HG02763 (cell line): ENCODE data around the gene REEP1.
A peak's percentile ranks its signal among the peaks of the same experiment; 100 is the strongest.

ENCODE experiments used
- ATAC-seq: cut with Tn5 transposase; IDR thresholded peaks from one replicate; pipeline ENCODE4 v1.9.1; 2021; ENCODE audit warnings: mild to moderate bottlenecking, moderate library complexity; ENCODE audit not compliant: unreplicated experiment

The REEP1 gene

DNA sequence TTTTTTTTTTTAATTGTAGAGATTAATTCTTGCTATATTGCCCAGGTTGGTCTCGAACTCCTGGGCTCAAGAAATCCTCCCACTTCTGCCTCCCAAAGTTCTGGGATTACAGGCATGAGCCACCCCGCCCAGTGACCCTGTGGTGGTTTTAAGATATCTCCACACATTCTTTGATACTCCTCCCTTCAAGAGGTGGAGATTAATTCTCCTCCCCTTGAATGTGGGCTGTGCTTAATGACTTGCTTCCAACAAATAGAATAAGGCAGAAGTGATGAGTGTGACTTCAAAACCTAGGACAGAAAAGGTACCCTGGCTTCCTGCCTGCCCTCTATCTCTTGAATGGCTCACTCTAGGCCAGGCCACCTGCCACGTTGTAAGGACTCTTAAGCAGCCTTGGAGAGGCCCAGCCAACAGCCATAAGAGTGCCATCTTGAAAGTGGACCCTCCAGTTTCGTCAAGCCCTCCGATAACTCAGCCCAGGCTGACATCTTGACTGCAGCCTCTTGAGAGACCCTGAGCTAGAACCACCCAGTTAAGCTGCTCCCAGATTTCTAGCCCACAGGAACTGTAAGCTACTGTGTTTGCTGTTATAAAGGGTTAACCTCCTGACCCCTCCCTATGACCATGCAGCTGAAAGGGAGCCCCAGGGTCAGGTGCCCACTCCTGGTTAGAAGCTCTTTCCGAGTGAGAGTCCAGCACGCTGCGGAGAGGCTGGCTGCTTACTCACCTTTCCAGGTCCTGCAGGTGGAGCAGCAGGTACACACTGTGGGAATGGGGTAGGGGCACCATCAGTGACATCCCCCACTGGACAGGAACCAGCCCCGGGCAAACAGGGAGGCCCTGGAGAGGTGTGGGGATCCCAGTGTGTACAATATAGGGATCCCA, 110.5 kb downstream of the REEP1 start:
- no peak for ATAC-seq

DNA sequence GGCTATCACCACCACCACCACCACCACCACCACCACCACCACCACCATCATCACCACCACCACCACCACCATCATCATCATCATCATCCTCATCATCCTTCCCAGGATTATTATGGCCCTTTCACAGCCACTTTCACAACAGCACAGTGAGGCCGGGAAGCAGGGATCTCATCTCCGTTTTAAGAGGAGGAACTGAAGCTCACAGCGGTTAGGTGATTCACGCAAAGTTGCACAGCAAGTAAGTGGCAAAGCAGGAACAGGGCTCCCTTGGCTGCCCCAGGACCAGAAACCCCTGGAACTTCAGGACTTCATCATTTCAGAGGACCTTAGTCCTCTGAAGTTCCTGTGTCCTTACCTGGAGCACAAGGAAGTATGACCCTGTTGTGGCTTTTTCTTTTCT, 111.4 kb downstream of the REEP1 start:
- ATAC-seq, result no peak

DNA sequence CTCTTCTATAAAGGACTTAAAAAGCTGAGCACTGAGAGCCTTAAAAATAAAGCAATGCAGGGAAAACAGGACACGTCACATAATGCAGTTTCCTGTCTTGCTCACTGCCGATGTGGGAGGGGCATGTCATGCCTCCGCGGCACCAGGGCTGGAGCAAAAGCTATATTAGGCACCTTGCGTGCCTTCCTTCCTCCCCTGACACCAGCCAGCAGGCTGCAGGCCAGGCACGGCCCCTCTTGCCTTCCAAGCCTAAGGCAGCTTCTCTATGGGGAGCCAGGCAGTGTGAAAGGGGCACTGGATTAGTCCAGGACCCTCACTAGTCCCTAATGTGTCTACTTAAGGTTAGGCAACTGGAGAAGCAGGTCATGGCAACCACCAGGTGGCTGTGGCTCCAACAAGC, 111.8 kb downstream of the REEP1 start:
- ATAC-seq, result peak; percentile 56

DNA sequence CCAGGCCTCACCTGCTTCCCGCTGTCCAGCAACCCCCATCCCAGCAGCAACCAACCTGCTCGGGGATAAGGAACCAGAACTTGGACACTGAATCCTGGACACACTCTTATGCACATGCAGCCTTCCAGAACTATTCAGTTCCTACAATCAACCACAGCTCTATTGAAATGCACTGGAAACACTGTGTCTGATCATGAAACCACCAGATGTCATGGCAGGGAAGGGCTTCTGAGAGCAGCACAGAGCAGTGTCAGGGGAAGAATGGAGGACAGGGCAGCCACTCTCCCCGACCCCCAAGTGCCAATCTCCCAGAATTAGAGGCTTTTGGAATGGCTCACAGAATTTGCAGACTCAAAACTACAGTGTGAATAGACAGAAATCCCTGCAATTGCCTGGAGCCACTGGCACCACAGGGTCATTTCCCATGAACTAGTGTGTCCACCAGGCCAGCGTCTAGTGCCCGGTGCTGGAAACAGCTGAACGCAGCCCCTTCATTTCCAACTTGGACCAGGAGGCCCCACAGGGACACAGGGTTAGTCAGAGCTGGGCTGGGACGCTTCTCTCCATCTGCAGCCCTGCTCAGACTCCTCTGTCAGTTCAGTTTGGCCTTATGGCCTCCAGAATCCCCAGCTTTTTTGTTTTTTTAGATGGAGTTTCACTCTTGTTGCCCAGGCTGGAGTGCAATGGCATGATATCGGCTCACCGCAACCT, 112.6 kb downstream of the REEP1 start:
- ATAC-seq, result no peak

DNA sequence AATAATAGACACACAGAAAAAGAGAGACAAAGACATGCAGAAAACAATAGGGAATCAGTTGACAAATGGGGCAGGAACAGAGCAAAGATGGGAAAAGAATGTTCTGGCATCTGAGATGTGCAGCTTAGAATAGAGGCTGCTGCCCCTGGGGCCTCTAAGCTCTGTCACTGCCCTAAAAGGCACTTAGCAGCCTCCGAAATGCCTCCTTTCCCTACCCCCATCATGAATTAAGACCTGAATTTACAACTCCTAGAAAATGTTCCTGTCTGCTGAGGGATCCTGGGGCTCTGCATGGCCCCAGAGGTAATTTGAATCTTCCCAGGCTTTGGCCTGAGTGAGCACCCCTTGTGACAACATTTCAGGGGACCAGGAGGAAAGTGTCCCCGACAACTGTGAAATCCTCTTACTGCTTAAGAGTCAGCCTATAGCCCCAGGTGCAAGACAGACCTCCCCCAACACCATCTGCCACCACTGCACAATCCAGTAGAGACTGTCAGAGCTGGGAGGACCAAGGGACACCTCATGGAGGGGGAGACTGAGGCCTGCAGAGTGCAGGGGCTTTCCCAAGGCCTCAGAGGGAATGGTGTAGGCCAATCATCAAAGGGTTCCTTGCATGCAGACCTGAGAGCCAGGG, 113.4 kb downstream of the REEP1 start:
- ATAC-seq, result no peak

DNA sequence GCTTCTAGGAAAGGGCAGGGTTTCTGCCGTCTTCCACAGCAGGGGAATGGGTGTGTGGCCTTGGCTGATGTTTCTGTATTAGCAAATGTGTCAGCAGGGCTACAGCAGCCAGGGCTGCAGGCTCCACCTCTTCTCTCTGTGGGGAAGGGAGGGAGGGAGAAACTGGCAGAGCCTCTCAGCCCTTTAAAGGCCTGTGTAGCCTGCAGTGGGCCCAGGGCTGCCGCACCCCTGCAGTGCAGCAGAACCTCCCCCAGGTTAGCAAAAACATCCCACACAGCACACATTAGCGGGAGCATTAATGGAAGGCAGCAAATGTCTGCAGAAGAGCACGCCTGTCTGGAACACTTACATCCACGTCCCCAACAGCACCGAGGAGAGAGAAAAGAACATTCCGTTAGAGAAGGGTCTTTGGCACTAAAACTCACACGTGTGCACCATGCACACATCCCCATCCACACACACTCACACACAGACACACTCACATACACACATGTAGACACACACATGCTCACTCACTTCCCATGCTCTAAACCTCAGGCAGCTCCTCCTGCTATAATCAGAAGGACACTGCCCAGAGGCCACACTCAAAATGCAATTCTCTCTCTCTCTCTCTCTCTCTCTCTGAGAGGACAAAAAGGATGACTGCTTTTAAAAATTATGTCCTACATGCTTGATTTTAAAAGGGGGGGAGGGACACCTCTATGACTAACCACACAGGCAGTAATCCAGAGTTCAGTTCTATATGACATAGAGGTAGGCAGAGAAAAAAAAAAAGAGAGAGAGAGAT, 114.1 kb downstream of the REEP1 start:
- ATAC-seq, result no peak

DNA sequence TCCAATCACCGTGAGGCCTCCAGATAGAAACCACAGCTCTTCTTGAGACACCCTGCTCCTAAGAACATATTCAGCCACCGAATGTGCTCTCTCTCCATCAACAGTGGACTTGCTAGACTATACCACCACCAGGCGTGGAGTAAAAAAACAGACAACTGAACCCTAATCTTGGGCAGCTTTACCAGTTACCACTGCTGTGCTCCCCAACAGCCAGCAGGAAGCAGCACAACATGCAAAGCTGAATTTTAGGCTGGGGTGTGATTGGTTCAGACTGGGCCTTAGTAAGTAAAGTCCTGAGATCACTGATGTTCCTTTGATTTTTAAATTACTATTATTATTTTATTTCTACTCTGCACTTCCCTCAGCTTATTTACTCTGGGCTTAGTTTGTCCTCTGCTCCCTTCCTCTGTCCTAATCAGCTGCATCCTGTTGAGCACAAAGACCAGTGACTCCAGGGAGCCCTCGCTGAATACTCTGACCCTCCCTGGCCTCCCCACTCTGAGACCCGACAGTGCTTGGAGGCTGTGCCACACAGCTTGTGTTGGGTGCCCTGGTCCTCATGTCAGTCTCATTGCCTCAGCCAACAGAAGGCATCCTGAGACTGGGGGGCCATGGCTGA, 116.3 kb downstream of the REEP1 start:
- ATAC-seq, result no peak

DNA sequence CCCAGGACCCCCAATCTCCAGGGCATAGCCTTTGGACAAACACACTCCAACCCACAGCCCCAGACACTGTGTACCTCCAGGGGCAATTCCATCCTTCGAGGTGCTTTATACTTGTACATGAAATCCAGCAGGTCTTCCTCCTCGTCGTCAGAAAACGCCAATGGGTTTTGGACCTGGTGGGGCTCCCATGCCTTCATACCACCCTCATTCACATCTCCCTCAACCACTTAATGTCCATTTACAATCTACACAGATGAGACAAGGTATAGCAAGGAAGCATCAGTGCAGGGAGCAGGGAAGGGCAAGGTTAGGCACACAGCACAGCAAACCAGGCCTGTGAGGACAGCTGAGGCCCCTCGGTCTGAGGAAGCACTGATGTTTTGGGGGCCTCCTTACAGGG, 117.5 kb downstream of the REEP1 start:
- no peak for ATAC-seq

DNA sequence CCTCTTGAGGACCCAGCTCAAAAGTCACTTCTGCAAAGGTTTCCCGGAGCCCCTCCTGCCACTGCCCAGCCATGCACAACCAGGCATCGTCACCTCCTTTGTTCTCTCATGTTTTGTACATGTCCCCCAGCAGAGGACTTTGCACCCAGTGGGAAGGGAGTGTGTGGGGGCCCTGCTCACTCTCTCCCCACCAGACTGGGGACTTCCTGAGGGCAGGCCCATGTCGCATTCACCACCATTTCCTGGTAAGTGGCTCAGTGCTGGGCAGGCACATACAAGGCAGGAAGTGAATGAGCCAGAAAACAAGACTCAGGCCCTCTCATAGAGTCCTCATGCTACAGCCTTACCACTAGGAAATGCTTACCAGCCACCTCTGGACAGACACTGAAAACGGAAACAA, 119.3 kb downstream of the REEP1 start:
- ATAC-seq, result no peak

DNA sequence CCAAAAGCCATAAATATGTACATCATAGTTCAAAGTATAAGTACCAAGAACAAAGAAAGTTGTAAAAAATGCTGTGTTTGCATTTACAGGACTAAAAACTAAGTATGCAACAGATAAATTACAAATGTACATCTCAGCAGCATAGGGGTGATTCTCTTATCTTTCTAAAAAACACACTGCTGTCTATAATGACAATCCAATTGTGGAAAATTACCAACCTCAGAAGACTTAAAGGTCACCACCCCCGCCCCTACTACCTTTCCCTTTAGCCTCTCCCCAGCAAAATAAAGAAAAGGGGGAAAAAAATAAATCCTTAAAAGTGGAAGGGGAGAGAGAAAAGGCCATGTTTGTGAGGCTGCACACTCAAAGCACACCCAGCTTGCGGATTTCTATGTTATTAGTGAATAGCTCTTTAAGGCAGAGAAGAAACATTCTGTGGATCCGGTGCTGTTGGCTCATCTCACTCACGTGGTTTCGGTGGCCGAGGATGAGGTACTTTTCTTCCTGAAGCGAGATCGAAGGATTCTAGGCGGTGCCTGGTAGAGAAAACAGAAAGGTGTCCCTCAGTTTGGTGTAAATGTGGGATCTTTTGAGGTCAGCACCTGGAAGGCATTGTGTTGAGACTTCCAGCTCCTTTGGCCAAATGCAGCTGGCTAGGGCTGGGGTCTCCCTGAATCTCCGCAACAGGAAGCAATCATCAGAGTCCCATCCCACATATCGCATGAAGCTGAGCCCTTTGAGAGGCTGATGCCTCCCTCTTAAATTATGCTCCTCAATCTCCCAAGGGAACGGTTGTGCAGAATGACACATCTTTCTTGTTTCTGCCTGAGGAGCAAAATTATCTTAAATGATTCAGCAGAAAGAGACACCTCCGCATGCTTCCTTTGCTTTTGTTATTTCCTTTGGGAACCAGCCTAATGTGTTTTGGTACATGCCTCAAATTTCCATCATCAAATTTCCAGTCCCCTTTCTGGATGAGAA, 120.6 kb downstream of the REEP1 start:
- no peak for ATAC-seq

DNA sequence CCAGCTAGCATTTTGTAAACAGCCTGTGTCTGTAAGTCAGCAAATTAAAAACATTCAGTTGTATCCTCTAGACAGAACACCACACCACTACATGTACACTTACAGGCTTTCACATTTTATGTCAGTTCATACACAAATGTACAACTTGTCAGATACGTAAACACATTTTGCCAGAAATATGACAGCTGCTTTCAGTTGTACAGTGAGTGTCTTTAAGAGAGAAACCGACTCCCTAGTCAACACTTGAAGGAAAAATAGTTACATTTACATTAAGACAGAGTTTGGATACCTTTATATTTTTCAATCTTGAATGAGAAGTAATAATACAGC, 123.0 kb downstream of the REEP1 start:
- no peak for ATAC-seq

DNA sequence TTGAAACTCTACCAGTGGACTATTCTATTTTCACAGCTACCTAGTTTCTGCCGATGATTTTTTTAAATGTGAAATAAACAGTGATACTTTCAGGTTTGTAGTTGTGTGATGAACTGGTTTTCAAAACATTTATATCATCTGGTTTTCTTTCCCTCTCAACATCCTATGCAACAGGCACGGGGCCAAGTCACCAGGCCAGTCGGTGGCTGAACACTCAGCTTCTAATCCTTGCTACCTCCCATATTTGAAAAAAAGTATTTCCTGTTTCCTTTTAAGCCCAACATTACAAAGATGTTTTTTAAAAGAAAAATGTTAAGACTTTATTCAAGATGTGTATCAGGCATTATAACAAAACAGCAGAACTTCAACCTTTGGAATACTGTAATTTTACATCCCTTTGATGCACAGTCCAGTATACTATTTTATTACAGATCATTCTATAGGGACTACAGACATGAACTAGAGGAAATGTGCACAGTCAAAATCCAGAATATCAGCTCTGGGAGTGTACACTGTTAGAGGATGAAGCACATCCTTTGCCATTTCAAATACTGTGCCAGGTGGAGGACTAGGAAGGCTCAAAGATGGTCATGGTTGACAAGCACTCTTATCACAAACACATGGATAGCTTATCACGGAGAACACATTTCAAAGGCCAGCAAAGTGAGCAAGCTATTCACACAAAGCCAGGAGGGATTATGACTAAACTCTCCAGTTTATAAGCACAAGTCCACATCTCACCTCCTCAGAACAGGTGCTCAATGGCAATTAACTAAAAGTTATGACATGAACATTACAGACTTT, 123.5 kb downstream of the REEP1 start:
- no peak for ATAC-seq

DNA sequence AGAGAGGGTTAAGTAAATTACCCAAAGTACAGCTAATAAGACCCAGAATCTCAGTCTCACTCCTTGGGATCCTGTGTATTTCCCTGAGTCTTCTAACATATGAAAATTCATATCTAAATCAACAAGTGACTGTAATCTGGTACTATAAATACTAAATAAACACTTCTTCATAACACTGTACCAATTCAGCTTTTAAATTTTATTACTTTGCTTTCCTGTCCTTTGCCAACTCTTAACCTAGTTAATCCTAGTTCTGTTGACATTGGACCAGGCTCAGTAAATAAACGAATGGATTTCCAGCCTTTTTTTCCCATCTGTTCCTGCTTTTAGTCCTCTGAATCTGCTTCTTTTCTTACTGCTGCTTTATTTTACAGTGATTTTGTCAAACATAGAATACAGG, 124.4 kb downstream of the REEP1 start:
- ATAC-seq, result no peak

DNA sequence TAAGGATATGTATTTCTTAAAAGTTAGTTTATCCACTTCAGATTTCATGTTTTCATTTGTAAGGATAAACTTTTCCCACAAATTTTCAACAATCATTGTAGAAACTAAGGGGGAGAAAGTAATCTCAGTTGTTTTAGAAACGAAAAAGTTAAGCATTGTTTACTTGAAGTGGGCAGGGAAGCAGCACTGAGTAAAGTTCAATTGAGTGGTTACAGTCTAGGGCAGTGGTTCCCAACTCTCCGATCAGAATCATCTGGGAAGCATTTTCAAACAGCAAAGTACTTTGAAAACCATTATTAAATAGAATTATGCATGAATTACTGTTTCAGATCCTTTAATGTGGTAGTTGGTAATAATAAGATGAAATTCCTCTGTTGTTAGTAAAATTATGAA, 125.6 kb downstream of the REEP1 start:
- ATAC-seq, result no peak

DNA sequence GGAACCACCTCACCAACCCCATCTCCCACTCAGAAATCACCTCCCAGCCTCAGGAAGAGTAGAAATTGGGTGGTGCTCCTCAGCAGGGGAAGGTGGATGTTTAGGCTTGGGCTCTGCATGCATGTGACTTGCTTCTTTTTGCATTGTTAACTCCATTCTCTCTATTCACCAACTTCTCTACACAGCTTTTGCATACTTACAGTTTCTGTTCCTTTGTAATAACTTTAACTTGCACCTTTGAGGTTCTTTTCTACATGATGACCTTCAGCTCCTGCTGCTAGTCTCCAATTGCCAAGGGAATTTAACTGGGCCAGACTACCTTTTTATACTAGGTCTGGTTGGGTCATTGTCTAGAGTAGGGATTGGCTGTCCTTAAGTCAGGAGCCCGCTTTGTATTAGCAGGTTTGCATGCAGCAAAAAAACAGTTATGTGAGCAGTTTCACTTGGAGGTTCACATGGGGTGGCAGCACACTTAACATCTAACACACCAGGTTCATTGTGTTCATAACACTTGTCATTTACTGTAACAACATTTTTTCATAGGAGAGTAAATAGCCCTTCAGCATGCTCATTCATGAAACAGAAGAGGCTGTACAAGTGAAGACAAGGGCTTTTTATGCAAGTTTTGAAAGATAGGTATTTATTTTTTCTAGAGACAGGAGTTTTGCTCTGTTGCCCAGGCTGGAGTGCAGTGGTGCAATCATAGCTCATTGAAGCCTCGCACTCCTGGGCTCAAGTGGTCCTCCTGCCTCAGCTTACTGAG, 126.2 kb downstream of the REEP1 start:
- ATAC-seq, result no peak

DNA sequence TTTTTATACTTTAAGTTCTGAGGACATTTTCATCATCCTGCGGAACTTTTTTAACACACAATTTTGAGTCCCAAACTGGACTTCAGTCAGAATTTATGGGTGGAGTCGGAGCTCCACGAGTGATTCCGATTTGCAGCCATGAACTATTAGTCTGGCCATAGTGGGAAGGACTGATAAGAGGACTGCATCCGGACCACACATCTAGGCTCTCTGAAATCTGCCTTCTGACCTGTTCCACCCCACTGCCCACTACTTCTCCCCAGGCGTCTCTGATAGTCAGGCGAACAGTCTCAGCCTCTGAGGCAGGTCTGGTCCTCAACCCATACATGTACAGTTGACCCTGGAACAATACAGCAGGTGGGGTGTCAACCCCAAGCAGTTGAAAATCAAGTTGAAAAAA, 133.0 kb downstream of the REEP1 start:
- no peak for ATAC-seq

DNA sequence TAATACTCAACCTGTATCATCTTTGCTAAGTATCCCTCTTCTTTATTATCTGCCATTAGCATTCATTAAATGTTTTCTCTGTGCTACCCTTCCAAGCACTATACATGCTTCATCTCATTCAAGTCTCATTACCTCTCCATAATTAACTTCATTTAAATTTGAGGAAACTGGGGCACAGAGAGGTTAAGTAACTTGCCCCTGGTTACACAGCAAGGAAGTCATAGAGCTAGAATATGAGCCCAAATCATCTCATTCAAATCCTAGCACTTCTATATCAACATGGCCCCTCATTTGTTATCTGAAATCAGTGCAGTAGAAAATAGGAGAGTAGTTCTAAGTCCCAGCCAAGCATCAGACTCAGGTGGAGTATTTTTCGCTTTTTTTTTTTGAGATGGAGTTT, 133.8 kb downstream of the REEP1 start:
- ATAC-seq, result no peak

DNA sequence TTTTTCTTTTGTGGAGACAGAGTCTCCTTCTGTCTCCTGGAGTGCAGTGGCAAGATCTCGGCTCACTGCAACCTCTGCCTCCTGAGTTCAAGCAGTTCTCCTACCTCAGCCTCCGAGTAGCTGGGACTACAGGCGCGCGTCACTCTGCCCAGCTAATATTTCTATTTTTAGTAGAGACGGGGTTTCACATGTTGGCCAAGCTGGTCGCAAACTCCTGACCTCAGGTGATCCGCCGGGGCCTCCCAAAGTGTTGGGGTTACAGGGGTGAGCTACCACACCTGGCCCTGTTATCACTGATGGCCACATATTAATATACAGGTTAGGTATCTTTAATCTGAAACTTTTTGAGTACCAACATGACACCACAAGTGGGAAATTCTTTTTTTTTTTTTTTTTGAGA, 134.7 kb downstream of the REEP1 start:
- no peak for ATAC-seq
